Progenitor cell of endocrine pancreas (in vitro differentiated cells): Measurements from ENCODE around the gene SLC12A4. TPM values are rescaled to one million over a fixed set of nuclear protein-coding genes. Genes with fewer than 3 reads are reported as not detected.

ENCODE experiments used
- DNase-seq: peaks from one replicate; pipeline ENCODE4 v3.0.0; 2021; ENCODE audit warnings: low spot score; ENCODE audit not compliant: unreplicated experiment
- H3K27ac Mint-ChIP-seq: 2 replicates; pipeline ENCODE4 v1.8.0; 2021; ENCODE audit warnings: mild to moderate bottlenecking, moderate library complexity, mixed read lengths
- H3K27me3 Mint-ChIP-seq: 2 replicates; pipeline ENCODE4 v1.8.0; 2021; ENCODE audit warnings: mixed read lengths
- H3K36me3 Mint-ChIP-seq: 2 replicates; pipeline ENCODE4 v1.8.0; 2022; ENCODE audit warnings: mixed read lengths; ENCODE audit not compliant: insufficient read depth
- H3K4me1 Mint-ChIP-seq: 2 replicates; pipeline ENCODE4 v1.8.0; 2021; ENCODE audit warnings: low read depth, mixed read lengths
- H3K4me3 Mint-ChIP-seq: 2 replicates; pipeline ENCODE4 v1.8.0; 2021; ENCODE audit warnings: low read depth, mild to moderate bottlenecking, moderate library complexity, mixed read lengths
- H3K9me3 Mint-ChIP-seq: 2 replicates; pipeline ENCODE4 v1.8.0; 2021; ENCODE audit warnings: low read depth, mixed read lengths
- CTCF ChIP-seq: fragments of 200-600 bp; sonication (generic); IDR thresholded peaks from one replicate; pipeline ENCODE4 v1.5.0; 2021; ENCODE audit warnings: antibody characterized with exemption, mild to moderate bottlenecking; ENCODE audit not compliant: unreplicated experiment
- total RNA-seq: library from RNA; stranded (reverse); gene quantifications from 2 replicates; pipeline ENCODE4 v1.2.1, GENCODE V29; 2021

The SLC12A4 gene
- total RNA-seq, 1 donor from 2014 or later: 74.3 TPM

GRCh38 chr16:67927131-67927941, 41.1 kb downstream of the SLC12A4 start:
- H3K27ac Mint-ChIP-seq: no peak overlapping the region
- no peaks in the 10 kb centered on the region for H3K9me3 Mint-ChIP-seq
- H3K4me1 Mint-ChIP-seq: no peaks in the 10 kb centered on the region
- no peaks in the 10 kb centered on the region for H3K27me3 Mint-ChIP-seq
- TF ChIP-seq CTCF: no peak
- DNase-seq: no peak
- peaks cover 3% of the 10 kb centered on the region for H3K36me3 Mint-ChIP-seq
- H3K4me3 Mint-ChIP-seq: no peak overlapping the region

GRCh38 chr16:67926181-67926750, 42.2 kb downstream of the SLC12A4 start:
- TF ChIP-seq CTCF: no peak
- no peak for DNase-seq
- Mint-ChIP-seq H3K27ac (peak overlapping the region; percentile 49), H3K9me3 (no peaks in the 10 kb centered on the region), H3K27me3 (no peaks in the 10 kb centered on the region), H3K36me3 (peaks cover 3% of the 10 kb centered on the region), H3K4me1 (no peaks in the 10 kb centered on the region), H3K4me3 (no peak overlapping the region)

GRCh38 chr16:67924140-67924906, 44.1 kb downstream of the SLC12A4 start:
- no peak for DNase-seq
- no peak overlapping the region for H3K4me3 Mint-ChIP-seq
- no peaks in the 10 kb centered on the region for H3K27me3 Mint-ChIP-seq
- peaks cover 3% of the 10 kb centered on the region for H3K36me3 Mint-ChIP-seq
- H3K9me3 Mint-ChIP-seq: no peaks in the 10 kb centered on the region
- H3K4me1 Mint-ChIP-seq: no peaks in the 10 kb centered on the region
- H3K27ac Mint-ChIP-seq: peak overlapping the region; percentile 76
- TF ChIP-seq CTCF: no peak

GRCh38 chr16:67923414-67924116, 44.9 kb downstream of the SLC12A4 start:
- DNase-seq: no peak
- Mint-ChIP-seq H3K4me3 (no peak overlapping the region), H3K4me1 (no peaks in the 10 kb centered on the region), H3K27ac (no peak overlapping the region), H3K36me3 (peaks cover 3% of the 10 kb centered on the region), H3K9me3 (no peaks in the 10 kb centered on the region), H3K27me3 (no peaks in the 10 kb centered on the region)
- no peak for TF ChIP-seq CTCF

GRCh38 chr16:67922740-67923139, 45.7 kb downstream of the SLC12A4 start:
- no peaks in the 10 kb centered on the region for H3K27me3 Mint-ChIP-seq
- peaks cover 2% of the 10 kb centered on the region for H3K36me3 Mint-ChIP-seq
- no peak for DNase-seq
- H3K4me1 Mint-ChIP-seq: no peaks in the 10 kb centered on the region
- H3K9me3 Mint-ChIP-seq: no peaks in the 10 kb centered on the region
- no peak for TF ChIP-seq CTCF
- no peak overlapping the region for H3K4me3 Mint-ChIP-seq
- no peak overlapping the region for H3K27ac Mint-ChIP-seq
